ENCODE data around the gene PRDM16.

PRDM16 gene

GRCh38 chr1:3245768-3246167 lies 176.8 kb downstream of the PRDM16 start:
- H3K9me3 ChIP-seq (ENCODE audit: severe bottlenecking): no peaks in the 10 kb centered on the region
- H3K27ac ChIP-seq: no peak overlapping the region
- no peaks in the 10 kb centered on the region for H3K27me3 ChIP-seq (ENCODE audit: insufficient read depth, low read depth, severe bottlenecking)
- DNase-seq: no peak
- no peak overlapping the region for H3K4me3 ChIP-seq (ENCODE audit: low read depth, low read length)
- TF ChIP-seq, protein P1, sequence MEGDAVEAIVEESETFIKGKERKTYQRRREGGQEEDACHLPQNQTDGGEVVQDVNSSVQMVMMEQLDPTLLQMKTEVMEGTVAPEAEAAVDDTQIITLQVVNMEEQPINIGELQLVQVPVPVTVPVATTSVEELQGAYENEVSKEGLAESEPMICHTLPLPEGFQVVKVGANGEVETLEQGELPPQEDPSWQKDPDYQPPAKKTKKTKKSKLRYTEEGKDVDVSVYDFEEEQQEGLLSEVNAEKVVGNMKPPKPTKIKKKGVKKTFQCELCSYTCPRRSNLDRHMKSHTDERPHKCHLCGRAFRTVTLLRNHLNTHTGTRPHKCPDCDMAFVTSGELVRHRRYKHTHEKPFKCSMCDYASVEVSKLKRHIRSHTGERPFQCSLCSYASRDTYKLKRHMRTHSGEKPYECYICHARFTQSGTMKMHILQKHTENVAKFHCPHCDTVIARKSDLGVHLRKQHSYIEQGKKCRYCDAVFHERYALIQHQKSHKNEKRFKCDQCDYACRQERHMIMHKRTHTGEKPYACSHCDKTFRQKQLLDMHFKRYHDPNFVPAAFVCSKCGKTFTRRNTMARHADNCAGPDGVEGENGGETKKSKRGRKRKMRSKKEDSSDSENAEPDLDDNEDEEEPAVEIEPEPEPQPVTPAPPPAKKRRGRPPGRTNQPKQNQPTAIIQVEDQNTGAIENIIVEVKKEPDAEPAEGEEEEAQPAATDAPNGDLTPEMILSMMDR (IDR thresholded peaks at IDR 0.05; ENCODE audit: low read depth, low read length): no peak
- H3K36me3 ChIP-seq: no peaks in the 10 kb centered on the region

GRCh38 chr1:3246251-3246650 lies 177.2 kb downstream of the PRDM16 start:
- TF ChIP-seq, protein P1 (IDR thresholded peaks at IDR 0.05; ENCODE audit: low read depth, low read length): no peak
- H3K4me3 ChIP-seq (ENCODE audit: low read depth, low read length): no peak overlapping the region
- no peaks in the 10 kb centered on the region for H3K36me3 ChIP-seq
- no peak for DNase-seq
- H3K27me3 ChIP-seq (ENCODE audit: insufficient read depth, low read depth, severe bottlenecking): no peaks in the 10 kb centered on the region
- no peak overlapping the region for H3K27ac ChIP-seq
- H3K9me3 ChIP-seq (ENCODE audit: severe bottlenecking): no peaks in the 10 kb centered on the region

GRCh38 chr1:3247521-3248121 lies 178.6 kb downstream of the PRDM16 start:
- Histone ChIP-seq H3K9me3 (ENCODE audit: severe bottlenecking) (no peaks in the 10 kb centered on the region), H3K27ac (peak overlapping the region; percentile 29), H3K4me3 (ENCODE audit: low read depth, low read length) (no peak overlapping the region), H3K36me3 (no peaks in the 10 kb centered on the region), H3K27me3 (ENCODE audit: insufficient read depth, low read depth, severe bottlenecking) (no peaks in the 10 kb centered on the region)
- peak; percentile 85 for DNase-seq
- TF ChIP-seq, protein P1 (IDR thresholded peaks at IDR 0.05; ENCODE audit: low read depth, low read length): no peak

GRCh38 chr1:3248155-3249141 lies 179.4 kb downstream of the PRDM16 start:
- no peaks in the 10 kb centered on the region for H3K9me3 ChIP-seq (ENCODE audit: severe bottlenecking)
- DNase-seq: no peak
- H3K27ac ChIP-seq: peak overlapping the region; percentile 74
- H3K36me3 ChIP-seq: no peaks in the 10 kb centered on the region
- H3K27me3 ChIP-seq (ENCODE audit: insufficient read depth, low read depth, severe bottlenecking): no peaks in the 10 kb centered on the region
- TF ChIP-seq, protein P1 (IDR thresholded peaks at IDR 0.05; ENCODE audit: low read depth, low read length): no peak
- H3K4me3 ChIP-seq (ENCODE audit: low read depth, low read length): no peak overlapping the region

DNA sequence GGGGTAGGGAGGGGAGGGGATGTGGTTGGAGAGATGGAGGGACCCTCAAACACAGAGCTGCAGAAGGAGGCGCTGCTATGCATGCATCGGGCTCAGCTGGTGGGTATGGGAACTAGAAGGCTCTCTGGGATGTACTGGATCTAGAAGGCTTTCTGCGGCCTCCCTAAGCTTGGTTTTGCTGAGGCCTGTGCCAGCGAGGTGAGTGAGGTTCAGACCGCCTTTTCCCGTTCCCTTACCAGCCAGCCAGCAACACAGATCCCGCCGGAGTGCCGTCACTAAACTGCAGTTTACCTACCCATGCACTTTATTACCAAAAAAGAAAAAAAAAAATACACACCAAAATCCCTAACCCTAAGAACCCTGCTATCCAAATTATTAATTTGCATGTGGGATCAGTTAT lies 180.2 kb downstream of the PRDM16 start:
- TF ChIP-seq, protein P1 (IDR thresholded peaks at IDR 0.05; ENCODE audit: low read depth, low read length): no peak
- no peak for DNase-seq
- no peaks in the 10 kb centered on the region for H3K27me3 ChIP-seq (ENCODE audit: insufficient read depth, low read depth, severe bottlenecking)

More for the DNA sequence above, 180.2 kb downstream of the PRDM16 start:
- Histone ChIP-seq H3K36me3 (no peaks in the 10 kb centered on the region), H3K27ac (peak overlapping the region; percentile 74), H3K4me3 (ENCODE audit: low read depth, low read length) (no peak overlapping the region), H3K9me3 (ENCODE audit: severe bottlenecking) (no peaks in the 10 kb centered on the region)

All from WERI-Rb-1 (cell line).